ENCODE data around the gene DSC3. TPM values are rescaled to one million over a fixed set of nuclear protein-coding genes. Genes with fewer than 3 reads are reported as not detected.

The DSC3 gene
- total RNA-seq, 1 donor from 2014 or later = 3.3 TPM

DNA sequence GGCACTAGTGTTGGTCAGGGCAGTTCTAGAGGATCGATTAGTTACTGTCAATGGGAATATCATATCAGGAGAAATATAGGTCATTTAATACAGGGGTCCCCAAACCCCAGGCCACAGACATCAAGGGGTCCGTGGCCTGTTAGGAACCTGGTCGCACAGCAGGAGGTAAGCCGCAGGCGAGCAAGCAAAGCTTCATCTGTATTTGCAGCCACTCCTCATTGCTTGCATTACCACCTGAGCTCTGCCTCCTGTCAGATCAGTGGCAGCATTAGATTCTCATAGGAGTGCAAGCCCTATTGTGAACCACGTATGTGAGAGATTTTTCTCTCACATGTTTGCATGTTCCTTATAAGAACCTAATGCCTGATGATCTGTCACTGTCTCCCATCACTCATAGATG lies 81.9 kb downstream of the DSC3 start:
- no peaks in the 10 kb centered on the region for H3K36me3 ChIP-seq (ENCODE audit: control insufficient read depth, insufficient read depth, low read length)
- H3K4me3 ChIP-seq (ENCODE audit: low read depth, low read length) = no peak overlapping the region
- TF ChIP-seq, protein P1, sequence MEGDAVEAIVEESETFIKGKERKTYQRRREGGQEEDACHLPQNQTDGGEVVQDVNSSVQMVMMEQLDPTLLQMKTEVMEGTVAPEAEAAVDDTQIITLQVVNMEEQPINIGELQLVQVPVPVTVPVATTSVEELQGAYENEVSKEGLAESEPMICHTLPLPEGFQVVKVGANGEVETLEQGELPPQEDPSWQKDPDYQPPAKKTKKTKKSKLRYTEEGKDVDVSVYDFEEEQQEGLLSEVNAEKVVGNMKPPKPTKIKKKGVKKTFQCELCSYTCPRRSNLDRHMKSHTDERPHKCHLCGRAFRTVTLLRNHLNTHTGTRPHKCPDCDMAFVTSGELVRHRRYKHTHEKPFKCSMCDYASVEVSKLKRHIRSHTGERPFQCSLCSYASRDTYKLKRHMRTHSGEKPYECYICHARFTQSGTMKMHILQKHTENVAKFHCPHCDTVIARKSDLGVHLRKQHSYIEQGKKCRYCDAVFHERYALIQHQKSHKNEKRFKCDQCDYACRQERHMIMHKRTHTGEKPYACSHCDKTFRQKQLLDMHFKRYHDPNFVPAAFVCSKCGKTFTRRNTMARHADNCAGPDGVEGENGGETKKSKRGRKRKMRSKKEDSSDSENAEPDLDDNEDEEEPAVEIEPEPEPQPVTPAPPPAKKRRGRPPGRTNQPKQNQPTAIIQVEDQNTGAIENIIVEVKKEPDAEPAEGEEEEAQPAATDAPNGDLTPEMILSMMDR (IDR thresholded peaks at IDR 0.05; ENCODE audit: insufficient read depth, low read length, poor library complexity, severe bottlenecking) = no peak
- no peaks in the 10 kb centered on the region for H3K27me3 ChIP-seq (ENCODE audit: control insufficient read depth, insufficient read depth, low read length)
- no peak for DNase-seq (ENCODE audit: low read depth)

GRCh38 chr18:30957066-30957465 lies 85.5 kb downstream of the DSC3 start:
- no peaks in the 10 kb centered on the region for H3K36me3 ChIP-seq (ENCODE audit: control insufficient read depth, insufficient read depth, low read length)
- TF ChIP-seq, protein P1 (IDR thresholded peaks at IDR 0.05; ENCODE audit: insufficient read depth, low read length, poor library complexity, severe bottlenecking) = no peak
- DNase-seq (ENCODE audit: low read depth) = no peak

GRCh38 chr18:30954262-30954661 lies 88.3 kb downstream of the DSC3 start:
- no peaks in the 10 kb centered on the region for H3K27me3 ChIP-seq (ENCODE audit: control insufficient read depth, insufficient read depth, low read length)
- DNase-seq (ENCODE audit: low read depth) = no peak
- H3K36me3 ChIP-seq (ENCODE audit: control insufficient read depth, insufficient read depth, low read length) = no peaks in the 10 kb centered on the region
- no peak overlapping the region for H3K4me3 ChIP-seq (ENCODE audit: low read depth, low read length)
- TF ChIP-seq, protein P1 (IDR thresholded peaks at IDR 0.05; ENCODE audit: insufficient read depth, low read length, poor library complexity, severe bottlenecking) = no peak

More at GRCh38 chr18:30957066-30957465, 85.5 kb downstream of the DSC3 start:
- H3K4me3 ChIP-seq (ENCODE audit: low read depth, low read length) = no peak overlapping the region
- H3K27me3 ChIP-seq (ENCODE audit: control insufficient read depth, insufficient read depth, low read length) = no peaks in the 10 kb centered on the region

GRCh38 chr18:30945761-30946160 lies 96.8 kb downstream of the DSC3 start:
- TF ChIP-seq, protein P1 (IDR thresholded peaks at IDR 0.05; ENCODE audit: insufficient read depth, low read length, poor library complexity, severe bottlenecking) = no peak
- Histone ChIP-seq H3K4me3 (ENCODE audit: low read depth, low read length) (no peak overlapping the region), H3K36me3 (ENCODE audit: control insufficient read depth, insufficient read depth, low read length) (no peaks in the 10 kb centered on the region), H3K27me3 (ENCODE audit: control insufficient read depth, insufficient read depth, low read length) (no peaks in the 10 kb centered on the region)
- no peak for DNase-seq (ENCODE audit: low read depth)

DNA sequence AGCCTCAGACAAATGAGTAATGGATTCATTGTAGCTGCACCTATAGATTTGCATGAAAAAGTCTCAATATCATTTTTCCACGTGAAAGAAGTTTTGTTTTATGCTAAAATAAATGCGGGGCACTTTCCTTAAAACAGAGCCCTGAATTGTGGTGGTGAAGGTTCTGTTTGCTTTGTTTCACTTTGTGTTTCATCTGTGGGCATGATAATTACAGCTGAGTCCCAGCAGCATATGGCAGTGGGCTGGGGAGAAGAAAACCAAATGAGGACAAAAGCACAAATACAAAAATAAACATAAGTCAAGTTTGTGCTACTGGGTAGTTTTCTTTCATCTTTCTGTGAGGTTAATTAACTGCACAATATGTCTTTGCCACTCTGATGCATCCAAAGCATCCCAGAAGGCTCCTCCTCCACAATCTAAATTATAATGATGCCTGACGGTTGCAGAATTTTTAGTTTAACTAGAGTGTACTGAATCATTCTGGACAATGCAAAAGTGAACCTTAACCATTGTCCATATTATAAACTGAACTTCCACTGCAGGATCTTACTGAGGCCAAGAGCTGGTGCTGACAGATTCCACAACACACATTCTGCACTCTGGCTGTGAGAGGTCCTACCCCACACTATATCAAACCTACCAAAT lies 97.6 kb downstream of the DSC3 start:
- TF ChIP-seq, protein P1 (IDR thresholded peaks at IDR 0.05; ENCODE audit: insufficient read depth, low read length, poor library complexity, severe bottlenecking) = no peak
- no peaks in the 10 kb centered on the region for H3K27me3 ChIP-seq (ENCODE audit: control insufficient read depth, insufficient read depth, low read length)
- no peaks in the 10 kb centered on the region for H3K36me3 ChIP-seq (ENCODE audit: control insufficient read depth, insufficient read depth, low read length)
- DNase-seq (ENCODE audit: low read depth) = no peak
- no peak overlapping the region for H3K4me3 ChIP-seq (ENCODE audit: low read depth, low read length)

GRCh38 chr18:30940952-30941539 lies 101.5 kb downstream of the DSC3 start:
- Histone ChIP-seq H3K27me3 (ENCODE audit: control insufficient read depth, insufficient read depth, low read length) (no peaks in the 10 kb centered on the region), H3K4me3 (ENCODE audit: low read depth, low read length) (no peak overlapping the region), H3K36me3 (ENCODE audit: control insufficient read depth, insufficient read depth, low read length) (no peaks in the 10 kb centered on the region)
- TF ChIP-seq, protein P1 (IDR thresholded peaks at IDR 0.05; ENCODE audit: insufficient read depth, low read length, poor library complexity, severe bottlenecking) = no peak
- no peak for DNase-seq (ENCODE audit: low read depth)
